ENCODE data around the gene SMIM30. TPM values are rescaled to one million over a fixed set of nuclear protein-coding genes. Genes with fewer than 3 reads are reported as not detected.

SMIM30 gene
- total RNA-seq, 1 donor from 2014 or later = 12.9 TPM

Other genes starting within 250 kb of the SMIM30 start
- gene GPR85, start 31.7 kb downstream of the SMIM30 start, total RNA-seq = 0.25 TPM

All from left lobe of liver (tissue), 1 donor.